Osteocyte (in vitro differentiated cells): ENCODE measurements around the gene SP3. TPM values are rescaled to one million over a fixed set of nuclear protein-coding genes. Genes with fewer than 3 reads are reported as not detected.
A peak's percentile ranks its signal among the peaks of the same experiment; 100 is the strongest.

Experiments used
- DNase-seq: peaks from one replicate; pipeline ENCODE4 v3.0.0; 2021; ENCODE audit warnings: mixed read lengths; ENCODE audit not compliant: unreplicated experiment; ENCODE audit errors: extremely low spot score
- H3K27ac Mint-ChIP-seq: one replicate; pipeline ENCODE4 v1.8.0; 2021; ENCODE audit warnings: mild to moderate bottlenecking, mixed read lengths; ENCODE audit not compliant: unreplicated experiment
- H3K27me3 Mint-ChIP-seq: one replicate; pipeline ENCODE4 v1.8.0; 2021; ENCODE audit warnings: mixed read lengths; ENCODE audit not compliant: unreplicated experiment
- H3K36me3 Mint-ChIP-seq: one replicate; pipeline ENCODE4 v1.8.0; 2021; ENCODE audit warnings: mixed read lengths; ENCODE audit not compliant: unreplicated experiment
- H3K4me1 Mint-ChIP-seq: one replicate; pipeline ENCODE4 v1.8.0; 2021; ENCODE audit warnings: mixed read lengths; ENCODE audit not compliant: unreplicated experiment
- H3K4me3 Mint-ChIP-seq: one replicate; pipeline ENCODE4 v1.8.0; 2021; ENCODE audit warnings: mild to moderate bottlenecking, moderate library complexity, mixed read lengths; ENCODE audit not compliant: unreplicated experiment
- H3K9me3 Mint-ChIP-seq: one replicate; pipeline ENCODE4 v1.8.0; 2021; ENCODE audit warnings: mixed read lengths; ENCODE audit not compliant: unreplicated experiment
- CTCF ChIP-seq: fragments of 200-600 bp; sonication (generic); IDR thresholded peaks from 2 replicates; pipeline ENCODE4 v1.5.0; 2021; ENCODE audit warnings: antibody characterized with exemption, mild to moderate bottlenecking, moderate library complexity
- total RNA-seq: library from RNA; stranded (reverse); gene quantifications from 2 replicates; pipeline ENCODE4 v1.2.1, GENCODE V29; 2021

Gene SP3
- total RNA-seq, 1 donor from 2014 or later = 80.3 TPM

- Mint-ChIP-seq H3K4me3 (no peak overlapping the region), H3K27me3 (no peaks in the 10 kb centered on the region), H3K27ac (peak overlapping the region; percentile 12)
These were observed 24.8 kb downstream of the SP3 start for GRCh38 chr2:173940208-173941020.

GRCh38 chr2:173938700-173939384 is 26.3 kb downstream of the SP3 start:
- Mint-ChIP-seq H3K4me3 (no peak overlapping the region), H3K9me3 (no peaks in the 10 kb centered on the region), H3K4me1 (peaks cover 47% of the 10 kb centered on the region), H3K27ac (no peak overlapping the region), H3K27me3 (no peaks in the 10 kb centered on the region), H3K36me3 (no peaks in the 10 kb centered on the region)
- no peak for TF ChIP-seq CTCF
- no peak for DNase-seq

More at GRCh38 chr2:173940208-173941020, 24.8 kb downstream of the SP3 start:
- Mint-ChIP-seq H3K9me3 (no peaks in the 10 kb centered on the region), H3K4me1 (peaks cover 49% of the 10 kb centered on the region), H3K36me3 (no peaks in the 10 kb centered on the region)
- DNase-seq = no peak
- no peak for TF ChIP-seq CTCF

- DNase-seq = no peak
- Mint-ChIP-seq H3K27ac (no peak overlapping the region), H3K4me1 (peaks cover 23% of the 10 kb centered on the region), H3K9me3 (no peaks in the 10 kb centered on the region), H3K4me3 (no peak overlapping the region), H3K36me3 (no peaks in the 10 kb centered on the region), H3K27me3 (no peaks in the 10 kb centered on the region)
- TF ChIP-seq CTCF = no peak
These were observed 29.9 kb downstream of the SP3 start for GRCh38 chr2:173935305-173935704.

- no peak for DNase-seq
- no peaks in the 10 kb centered on the region for H3K27me3 Mint-ChIP-seq
- H3K4me3 Mint-ChIP-seq = no peak overlapping the region
- no peak overlapping the region for H3K27ac Mint-ChIP-seq
- H3K4me1 Mint-ChIP-seq = peaks cover 19% of the 10 kb centered on the region
- no peak for TF ChIP-seq CTCF
- no peaks in the 10 kb centered on the region for H3K36me3 Mint-ChIP-seq
- H3K9me3 Mint-ChIP-seq = no peaks in the 10 kb centered on the region
These were observed 30.3 kb downstream of the SP3 start for GRCh38 chr2:173934895-173935294.

- H3K9me3 Mint-ChIP-seq = peaks cover 3% of the 10 kb centered on the region
- no peaks in the 10 kb centered on the region for H3K27me3 Mint-ChIP-seq
- TF ChIP-seq CTCF = no peak
- no peak for DNase-seq
- no peaks in the 10 kb centered on the region for H3K4me1 Mint-ChIP-seq
- H3K4me3 Mint-ChIP-seq = no peak overlapping the region
- H3K27ac Mint-ChIP-seq = no peak overlapping the region
- peaks cover 9% of the 10 kb centered on the region for H3K36me3 Mint-ChIP-seq
These were observed 33.4 kb downstream of the SP3 start for GRCh38 chr2:173931751-173932150.
